Iris pigment epithelial cell (primary cell): ENCODE results near the gene UGT2A1.

Experiments
- DNase-seq: peaks from one replicate; pipeline ENCODE4 v3.0.0-alpha.2; 2011; ENCODE audit warnings: low read depth

The UGT2A1 gene

GRCh38 chr4:69589884-69590283, 63.2 kb downstream of the UGT2A1 start:
- DNase-seq: no peak

DNA sequence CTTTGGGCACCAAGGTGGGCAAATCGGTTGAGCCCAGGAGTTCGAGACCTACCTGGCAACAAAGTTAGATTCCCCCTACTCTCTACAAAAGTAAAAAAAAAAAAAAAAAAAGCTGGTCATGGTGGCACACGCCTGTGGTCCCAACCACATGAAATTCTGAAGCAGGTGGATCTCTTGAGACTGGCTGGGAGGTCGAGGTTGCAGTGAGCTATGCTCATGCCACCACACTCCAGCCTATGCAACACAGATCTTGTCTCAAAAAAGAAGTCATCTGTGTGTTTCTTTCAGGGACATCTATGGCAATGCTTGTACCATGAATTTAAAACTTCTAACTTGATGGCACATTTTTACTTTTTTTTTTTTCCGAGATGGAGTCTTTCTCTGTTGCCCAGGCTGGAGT, 68.9 kb downstream of the UGT2A1 start:
- DNase-seq: no peak

DNA sequence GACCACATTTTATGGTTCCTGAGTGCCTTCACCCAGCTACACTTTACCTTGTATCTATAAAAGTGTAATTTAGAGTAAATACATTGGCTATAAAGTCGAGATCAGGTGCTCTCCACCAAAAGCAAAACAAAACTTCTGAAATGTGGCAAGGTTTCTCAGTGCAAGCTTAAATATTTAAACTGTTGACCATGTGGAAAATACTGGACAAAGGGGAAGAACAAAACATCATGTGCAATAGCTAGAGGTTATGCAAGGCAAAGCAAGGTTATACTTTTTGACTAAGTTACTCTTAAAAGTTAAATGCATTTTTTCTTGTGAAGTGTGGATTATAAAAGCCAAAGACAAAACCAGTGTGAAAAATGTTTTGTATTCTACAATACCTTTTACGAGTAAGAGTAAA, 69.5 kb downstream of the UGT2A1 start:
- no peak for DNase-seq

DNA sequence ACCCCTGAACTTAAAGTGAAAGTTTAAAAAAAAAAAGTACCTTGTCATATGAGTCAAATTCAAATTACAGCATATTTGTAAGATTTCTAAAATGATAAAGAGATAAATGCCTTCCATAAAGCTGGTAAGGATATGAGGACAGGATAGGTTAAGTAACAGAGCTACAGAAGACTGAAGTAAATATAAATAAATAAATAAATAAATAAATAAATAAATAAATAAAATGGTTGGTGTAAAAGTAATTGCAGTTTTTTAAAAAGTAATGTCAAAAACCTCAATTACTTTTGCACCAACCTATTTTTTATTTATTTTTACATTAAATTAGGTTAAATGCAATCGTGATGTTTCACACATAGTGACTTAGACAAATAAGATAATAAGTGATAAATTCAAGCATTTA, 75.8 kb downstream of the UGT2A1 start:
- DNase-seq: no peak

GRCh38 chr4:69576251-69576877, 76.7 kb downstream of the UGT2A1 start:
- DNase-seq: no peak

DNA sequence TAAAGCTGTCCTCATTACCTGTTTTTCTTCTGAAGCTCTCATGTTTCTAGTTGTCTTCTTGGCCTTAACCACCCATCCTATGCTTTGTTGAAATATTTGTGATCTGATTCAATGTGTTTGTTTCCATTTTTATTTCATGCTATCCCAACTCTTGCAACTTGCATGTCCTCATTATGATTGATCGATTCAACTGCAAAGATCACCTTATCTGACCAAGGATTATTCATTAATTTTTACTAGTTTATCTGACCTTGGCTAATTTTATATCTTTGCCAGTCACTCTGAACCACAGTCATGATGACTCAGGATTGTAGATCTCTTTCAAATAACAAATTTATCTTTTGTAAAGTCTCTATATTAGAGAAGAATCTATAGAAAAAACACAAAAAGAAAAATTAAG, 84.3 kb downstream of the UGT2A1 start:
- no peak for DNase-seq

GRCh38 chr4:69563424-69563823, 89.6 kb downstream of the UGT2A1 start:
- DNase-seq: no peak

DNA sequence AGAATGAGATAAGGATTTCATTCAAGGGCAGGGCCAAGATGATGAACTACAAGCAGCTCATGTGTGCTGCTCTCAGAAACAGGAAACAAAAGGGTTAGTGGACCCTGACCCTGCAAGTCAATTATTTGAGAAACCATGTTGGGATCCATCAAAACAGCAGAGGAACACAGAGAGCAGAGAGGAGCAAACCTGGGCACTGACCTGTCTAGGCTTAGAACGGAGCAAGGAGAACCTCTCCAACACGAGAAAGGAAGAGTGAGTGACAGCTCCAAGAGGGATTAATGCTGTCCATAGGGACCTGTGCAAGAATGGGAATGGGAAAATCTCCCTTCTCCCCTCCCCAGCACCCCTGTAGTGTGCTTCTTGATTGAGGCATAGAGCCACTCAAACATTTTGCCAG, 103.4 kb downstream of the UGT2A1 start:
- DNase-seq: no peak

- peak; percentile 27 for DNase-seq
Observed at GRCh38 chr4:69546134-69546765, 106.8 kb downstream of the UGT2A1 start.
